Keratinocyte (primary cell): ENCODE results near the gene P2RY2. TPM values are rescaled to one million over a fixed set of nuclear protein-coding genes. Genes with fewer than 3 reads are reported as not detected.

ENCODE experiments used
- DNase-seq: peaks from one replicate; pipeline ENCODE4 v3.0.0-alpha.2; 2011; ENCODE audit warnings: low read depth, missing footprints, low spot score
- FAIRE-seq: peaks from 2 replicates; lab custom pipeline; 2011; peaks lifted over from hg19 to GRCh38; lab: Jason Lieb, UNC
- H2AFZ ChIP-seq: 2 replicates; pipeline ENCODE4 v1.6.0; 2012; ENCODE audit warnings: low read length, control low read depth, inconsistent platforms; ENCODE audit not compliant: control insufficient read depth
- H3K27ac ChIP-seq: 2 replicates; pipeline ENCODE4 v1.5.1; 2011; ENCODE audit warnings: low read length; ENCODE audit not compliant: control insufficient read depth, insufficient read depth
- H3K27me3 ChIP-seq: 3 replicates; pipeline ENCODE4 v1.6.0; 2011; ENCODE audit warnings: low read length; ENCODE audit not compliant: control insufficient read depth, insufficient read depth; ENCODE audit errors: extremely low read depth
- H3K36me3 ChIP-seq, 2 experiments: 2 replicates in 1 of 2; 3 replicates in 1 of 2; pipeline ENCODE4 v1.5.1; 2011; ENCODE audit warnings: low read length in 2 of 2, mild to moderate bottlenecking in 1 of 2; ENCODE audit not compliant: control insufficient read depth in 2 of 2, insufficient read depth in 2 of 2; ENCODE audit errors: extremely low read depth in 1 of 2
- H3K4me1 ChIP-seq: 3 replicates; pipeline ENCODE4 v1.5.1; 2011; ENCODE audit warnings: low read length; ENCODE audit not compliant: control insufficient read depth, insufficient read depth; ENCODE audit errors: extremely low read depth
- H3K4me2 ChIP-seq: 3 replicates; pipeline ENCODE4 v1.6.0; 2011; ENCODE audit warnings: low read depth, low read length; ENCODE audit not compliant: control insufficient read depth, insufficient read depth; ENCODE audit errors: extremely low read depth
- H3K4me3 ChIP-seq, 3 experiments: fragments of 200-600 bp in 1 of 3; sonication (generic) in 1 of 3; 2 replicates in 2 of 3; 3 replicates in 1 of 3; pipeline ENCODE4 v1.5.1; 2011 to 2016; ENCODE audit warnings: low read length in 3 of 3, mild to moderate bottlenecking in 3 of 3, control low read depth in 2 of 3, inconsistent platforms in 1 of 3, low read depth in 1 of 3, mixed read lengths in 1 of 3, mixed run types in 1 of 3, moderate library complexity in 1 of 3; ENCODE audit not compliant: control insufficient read depth in 2 of 3, insufficient read depth in 2 of 3; ENCODE audit errors: extremely low read depth in 1 of 3
- H3K79me2 ChIP-seq: 2 replicates; pipeline ENCODE4 v1.6.0; 2012; ENCODE audit warnings: low read length; ENCODE audit not compliant: control insufficient read depth, insufficient read depth
- H3K9ac ChIP-seq: 3 replicates; pipeline ENCODE4 v1.6.0; 2011; ENCODE audit warnings: low read length; ENCODE audit not compliant: control insufficient read depth, insufficient read depth; ENCODE audit errors: extremely low read depth
- H3K9me1 ChIP-seq: 3 replicates; pipeline ENCODE4 v1.6.0; 2011; ENCODE audit warnings: low read length; ENCODE audit not compliant: control insufficient read depth, insufficient read depth; ENCODE audit errors: extremely low read depth
- H3K9me3 ChIP-seq: 2 replicates; pipeline ENCODE4 v1.5.1; 2012; ENCODE audit warnings: low read depth, low read length; ENCODE audit not compliant: control insufficient read depth
- H4K20me1 ChIP-seq: 3 replicates; pipeline ENCODE4 v1.6.0; 2011; ENCODE audit warnings: low read length; ENCODE audit not compliant: control insufficient read depth, insufficient read depth; ENCODE audit errors: extremely low read depth
- CTCF ChIP-seq, 3 experiments: IDR thresholded peaks in 1 of 3; conservative IDR thresholded peaks in 1 of 3; optimal IDR thresholded peaks in 1 of 3; 2 replicates in 2 of 3; 3 replicates in 1 of 3; pipeline versions ENCODE3 to v1.5.1; 2011; ENCODE audit warnings: low read length in 3 of 3, mild to moderate bottlenecking in 3 of 3, moderate library complexity in 2 of 3, control low read depth in 1 of 3, inconsistent platforms in 1 of 3; ENCODE audit not compliant: insufficient read depth in 2 of 3; ENCODE audit errors: extremely low read depth in 1 of 3
- EZH2 ChIP-seq: IDR thresholded peaks from one replicate; pipeline ENCODE4 v1.6.1; 2012; ENCODE audit warnings: inconsistent platforms, mild to moderate bottlenecking, low read length, moderate library complexity
- dilution Hi-C: fragments of 300-500 bp; cut with MboI; formaldehyde crosslinking; loops from one replicate; pipeline ENCODE4 v1.7.0; 2020; ENCODE audit warnings: low sequenced_read_pairs; ENCODE audit not compliant: extremely low pct_ligation_motif_present
- polyA plus RNA-seq, 5 experiments: library from polyadenylated mRNA; depleted of rRNA in 3 of 5; stranded (reverse) in 3 of 5; stranded (forward) in 1 of 5; unstranded in 1 of 5; fragments of >200 nt; gene quantifications; 1 replicate in 1 of 5; 2 replicates in 3 of 5; 3 replicates in 1 of 5; pipeline versions ENCODE4 v1.2.1 to v1.2.3, GENCODE V29; 2011 to 2012; ENCODE audit warnings: missing spikeins in 2 of 5, low read depth in 1 of 5, low replicate concordance in 1 of 5

Gene P2RY2
- polyA plus RNA-seq, 1 donor (not counting 4 experiments of a cell fraction or from before 2014, with no cell fraction given) = 5.1 TPM

GRCh38 chr11:73190557-73190885, 27.6 kb upstream of the P2RY2 start:
- no peak overlapping the region for H3K27ac ChIP-seq
- H3K4me3 ChIP-seq = no peak overlapping the region
- no peak overlapping the region for H3K9ac ChIP-seq
- peaks cover 4% of the 10 kb centered on the region for H3K9me1 ChIP-seq
- H2AFZ ChIP-seq = no peak overlapping the region
- no peaks in the 10 kb centered on the region for H3K36me3 ChIP-seq
- TF ChIP-seq CTCF (optimal IDR thresholded peaks at IDR 0.05 in 1 of 3, IDR thresholded peaks at IDR 0.05 in 1 of 3, conservative IDR thresholded peaks at IDR 0.05 in 1 of 3; ENCODE audit: extremely low read depth in 1 of 3, insufficient read depth in 2 of 3, low read length in 3 of 3) (no peak), EZH2 (no peak)
- no peak for FAIRE-seq
- H3K79me2 ChIP-seq = no peaks in the 10 kb centered on the region
- dilution Hi-C loops = no loop called here
- no peak overlapping the region for H3K4me2 ChIP-seq
- H4K20me1 ChIP-seq = no peaks in the 10 kb centered on the region
- H3K27me3 ChIP-seq = no peaks in the 10 kb centered on the region
- peaks cover 74% of the 10 kb centered on the region for H3K4me1 ChIP-seq
- no peaks in the 10 kb centered on the region for H3K9me3 ChIP-seq
- no peak for DNase-seq

- no peak for FAIRE-seq
- peaks cover 74% of the 10 kb centered on the region for H3K4me1 ChIP-seq
- no peak overlapping the region for H3K4me2 ChIP-seq
Observed at GRCh38 chr11:73191151-73191550, 26.9 kb upstream of the P2RY2 start.

More at GRCh38 chr11:73191151-73191550, 26.9 kb upstream of the P2RY2 start:
- H3K36me3 ChIP-seq = no peaks in the 10 kb centered on the region
- H4K20me1 ChIP-seq = no peaks in the 10 kb centered on the region
- no peaks in the 10 kb centered on the region for H3K9me3 ChIP-seq
- DNase-seq = no peak
- H2AFZ ChIP-seq = peak overlapping the region; percentile 25
- no peak for TF ChIP-seq CTCF (optimal IDR thresholded peaks at IDR 0.05 in 1 of 3, IDR thresholded peaks at IDR 0.05 in 1 of 3, conservative IDR thresholded peaks at IDR 0.05 in 1 of 3; ENCODE audit: extremely low read depth in 1 of 3, insufficient read depth in 2 of 3, low read length in 3 of 3)
- TF ChIP-seq EZH2 = no peak
- no peak overlapping the region for H3K9ac ChIP-seq
- dilution Hi-C loops = no loop called here
- H3K27me3 ChIP-seq = no peaks in the 10 kb centered on the region
- no peaks in the 10 kb centered on the region for H3K79me2 ChIP-seq
- no peak overlapping the region for H3K27ac ChIP-seq
- H3K9me1 ChIP-seq = peaks cover 4% of the 10 kb centered on the region
- H3K4me3 ChIP-seq = no peak overlapping the region
